Stimulated activated CD8-positive, alpha-beta memory T cell treated with anti-CD3 and anti-CD28 coated beads, Interleukin-12 subunit alpha, Interleukin-12 subunit beta, amount 100 ng/mL, for 1 hour (primary cell): Measurements from ENCODE around the gene AGPAT3.

Experiments used
- DNase-seq: peaks from one replicate; pipeline ENCODE4 v3.0.0-alpha.2; 2020; ENCODE audit warnings: low read depth

AGPAT3 gene

GRCh38 chr21:43978060-43978459 is 113.0 kb downstream of the AGPAT3 start:
- no peak for DNase-seq

GRCh38 chr21:43979654-43980053 is 114.6 kb downstream of the AGPAT3 start:
- no peak for DNase-seq

GRCh38 chr21:43981151-43981870 is 116.3 kb downstream of the AGPAT3 start:
- no peak for DNase-seq

- DNase-seq = no peak
Measured at GRCh38 chr21:43981871-43982210, 116.8 kb downstream of the AGPAT3 start.

GRCh38 chr21:43982489-43983078 is 117.6 kb downstream of the AGPAT3 start:
- DNase-seq = no peak

GRCh38 chr21:43983390-43983789 is 118.4 kb downstream of the AGPAT3 start:
- DNase-seq = no peak

- DNase-seq = no peak
Measured at GRCh38 chr21:43983860-43984420, 118.9 kb downstream of the AGPAT3 start.

GRCh38 chr21:43984905-43985689 is 120.1 kb downstream of the AGPAT3 start:
- DNase-seq = no peak

GRCh38 chr21:43985690-43986251 is 120.7 kb downstream of the AGPAT3 start:
- no peak for DNase-seq

- no peak for DNase-seq
Measured at GRCh38 chr21:43986544-43987451, 121.8 kb downstream of the AGPAT3 start.

GRCh38 chr21:43987509-43987908 is 122.5 kb downstream of the AGPAT3 start:
- no peak for DNase-seq

GRCh38 chr21:43988016-43988415 is 123.0 kb downstream of the AGPAT3 start:
- no peak for DNase-seq

GRCh38 chr21:43988506-43989230 is 123.6 kb downstream of the AGPAT3 start:
- no peak for DNase-seq

- DNase-seq = no peak
Measured at GRCh38 chr21:43989401-43989800, 124.4 kb downstream of the AGPAT3 start.

GRCh38 chr21:43991447-43991991 is 126.5 kb downstream of the AGPAT3 start:
- DNase-seq = no peak

GRCh38 chr21:43992121-43992520 is 127.1 kb downstream of the AGPAT3 start:
- DNase-seq = no peak

GRCh38 chr21:43993420-43993934 is 128.5 kb downstream of the AGPAT3 start:
- DNase-seq = no peak

- no peak for DNase-seq
Measured at GRCh38 chr21:43994085-43994484, 129.1 kb downstream of the AGPAT3 start.

- DNase-seq = no peak
Measured at GRCh38 chr21:43994646-43995045, 129.6 kb downstream of the AGPAT3 start.

GRCh38 chr21:43995521-43996105 is 130.6 kb downstream of the AGPAT3 start:
- DNase-seq = no peak
